Stimulated activated CD4-positive, alpha-beta T cell treated with anti-CD3 and anti-CD28 coated beads, Interleukin-2, amount 100 ng/mL, for 4 hours (primary cell): ENCODE results near the gene PIKFYVE.
"Not testable (repeated sequence)": the region's sequence is repeated elsewhere in the genome, so short reads cannot be mapped to it uniquely, and the experiment has no call there.

Source experiments
- DNase-seq: peaks from one replicate; pipeline ENCODE4 v3.0.0-alpha.2; 2020; ENCODE audit warnings: low read depth

The PIKFYVE gene, protein sequence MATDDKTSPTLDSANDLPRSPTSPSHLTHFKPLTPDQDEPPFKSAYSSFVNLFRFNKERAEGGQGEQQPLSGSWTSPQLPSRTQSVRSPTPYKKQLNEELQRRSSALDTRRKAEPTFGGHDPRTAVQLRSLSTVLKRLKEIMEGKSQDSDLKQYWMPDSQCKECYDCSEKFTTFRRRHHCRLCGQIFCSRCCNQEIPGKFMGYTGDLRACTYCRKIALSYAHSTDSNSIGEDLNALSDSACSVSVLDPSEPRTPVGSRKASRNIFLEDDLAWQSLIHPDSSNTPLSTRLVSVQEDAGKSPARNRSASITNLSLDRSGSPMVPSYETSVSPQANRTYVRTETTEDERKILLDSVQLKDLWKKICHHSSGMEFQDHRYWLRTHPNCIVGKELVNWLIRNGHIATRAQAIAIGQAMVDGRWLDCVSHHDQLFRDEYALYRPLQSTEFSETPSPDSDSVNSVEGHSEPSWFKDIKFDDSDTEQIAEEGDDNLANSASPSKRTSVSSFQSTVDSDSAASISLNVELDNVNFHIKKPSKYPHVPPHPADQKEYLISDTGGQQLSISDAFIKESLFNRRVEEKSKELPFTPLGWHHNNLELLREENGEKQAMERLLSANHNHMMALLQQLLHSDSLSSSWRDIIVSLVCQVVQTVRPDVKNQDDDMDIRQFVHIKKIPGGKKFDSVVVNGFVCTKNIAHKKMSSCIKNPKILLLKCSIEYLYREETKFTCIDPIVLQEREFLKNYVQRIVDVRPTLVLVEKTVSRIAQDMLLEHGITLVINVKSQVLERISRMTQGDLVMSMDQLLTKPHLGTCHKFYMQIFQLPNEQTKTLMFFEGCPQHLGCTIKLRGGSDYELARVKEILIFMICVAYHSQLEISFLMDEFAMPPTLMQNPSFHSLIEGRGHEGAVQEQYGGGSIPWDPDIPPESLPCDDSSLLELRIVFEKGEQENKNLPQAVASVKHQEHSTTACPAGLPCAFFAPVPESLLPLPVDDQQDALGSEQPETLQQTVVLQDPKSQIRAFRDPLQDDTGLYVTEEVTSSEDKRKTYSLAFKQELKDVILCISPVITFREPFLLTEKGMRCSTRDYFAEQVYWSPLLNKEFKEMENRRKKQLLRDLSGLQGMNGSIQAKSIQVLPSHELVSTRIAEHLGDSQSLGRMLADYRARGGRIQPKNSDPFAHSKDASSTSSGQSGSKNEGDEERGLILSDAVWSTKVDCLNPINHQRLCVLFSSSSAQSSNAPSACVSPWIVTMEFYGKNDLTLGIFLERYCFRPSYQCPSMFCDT (N-terminal part only)

DNA sequence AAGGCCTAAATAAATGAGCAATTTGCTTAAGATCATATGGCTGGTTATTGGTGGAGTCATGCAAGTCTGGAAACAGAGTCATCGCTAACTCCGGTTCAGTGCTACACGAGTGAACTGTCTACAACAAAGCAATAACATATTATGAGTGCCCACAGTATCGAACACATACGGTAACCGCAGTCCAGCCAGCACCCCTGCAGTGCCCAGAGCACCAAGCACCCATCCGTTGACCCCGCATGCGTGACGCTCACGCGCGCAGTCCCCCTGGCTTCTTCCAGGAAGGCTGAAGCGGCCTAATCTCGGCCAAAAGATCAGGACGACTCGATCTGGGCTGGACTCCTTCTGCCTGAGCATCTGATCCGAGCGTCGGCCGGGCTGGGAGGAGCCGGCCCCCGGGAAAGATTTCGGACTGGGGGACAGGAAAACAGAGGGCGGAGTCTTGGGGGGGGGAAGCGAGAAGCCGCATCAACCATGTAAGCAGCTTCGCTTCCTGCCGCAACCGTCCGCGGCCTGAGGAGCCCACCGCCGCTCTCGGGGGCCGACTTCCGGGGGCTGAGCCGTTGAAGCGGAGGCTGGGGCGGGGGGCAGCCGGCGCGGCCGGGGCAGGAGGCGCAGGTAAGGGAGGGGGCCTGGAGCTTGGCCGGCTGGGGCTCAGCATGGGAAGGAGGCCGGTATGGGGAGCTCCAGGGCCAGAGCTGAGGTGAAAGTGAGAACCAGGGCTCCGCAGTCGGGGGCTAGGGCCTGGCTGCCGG lies at the start of gene PIKFYVE:
PIKFYVE (plus strand) TSS at position 455 of the 752 bp plus-strand sequence. CDS start 5,265 bp downstream, outside the sequence.
- DNase-seq = peak; percentile 72

DNA sequence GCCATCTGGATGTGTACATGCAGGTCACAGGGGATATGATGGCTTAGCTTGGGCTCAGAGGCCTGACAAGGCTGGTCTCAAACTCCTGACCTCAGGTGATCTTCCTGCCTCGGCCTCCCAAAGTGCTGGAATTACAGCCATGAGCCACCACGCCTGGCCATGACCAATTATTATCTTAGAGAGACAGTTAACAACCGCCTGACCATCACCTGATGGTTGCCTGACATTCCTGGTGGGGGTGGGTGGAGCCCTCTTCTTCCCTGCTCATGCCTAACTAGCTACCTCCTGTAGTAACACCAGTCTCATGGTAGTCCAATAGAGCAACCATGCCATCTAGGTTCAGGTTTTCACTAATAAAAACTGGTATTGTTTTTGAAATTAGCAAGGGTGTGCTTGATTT lies 44.2 kb upstream of the PIKFYVE start:
- DNase-seq = not testable (repeated sequence)

DNA sequence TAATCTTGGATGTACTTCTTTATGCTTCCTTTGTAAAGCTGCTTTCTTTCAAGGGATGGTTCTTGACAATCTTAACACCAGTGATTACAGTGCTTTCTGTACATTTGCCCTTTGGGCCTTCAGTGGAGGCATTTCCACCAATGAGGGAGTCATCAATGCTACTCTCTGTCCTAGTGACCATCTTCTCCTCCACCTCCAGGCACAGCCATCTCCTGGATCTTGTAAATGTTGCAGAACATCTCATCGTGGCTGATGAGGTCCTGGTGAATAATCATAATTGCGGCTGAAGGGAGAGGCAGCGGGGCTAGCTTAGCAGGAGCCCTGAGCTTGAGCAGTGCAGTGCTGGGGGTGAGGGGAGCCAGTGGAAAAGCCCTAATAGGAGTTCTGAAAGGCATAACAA lies 43.7 kb upstream of the PIKFYVE start:
- no peak for DNase-seq

DNA sequence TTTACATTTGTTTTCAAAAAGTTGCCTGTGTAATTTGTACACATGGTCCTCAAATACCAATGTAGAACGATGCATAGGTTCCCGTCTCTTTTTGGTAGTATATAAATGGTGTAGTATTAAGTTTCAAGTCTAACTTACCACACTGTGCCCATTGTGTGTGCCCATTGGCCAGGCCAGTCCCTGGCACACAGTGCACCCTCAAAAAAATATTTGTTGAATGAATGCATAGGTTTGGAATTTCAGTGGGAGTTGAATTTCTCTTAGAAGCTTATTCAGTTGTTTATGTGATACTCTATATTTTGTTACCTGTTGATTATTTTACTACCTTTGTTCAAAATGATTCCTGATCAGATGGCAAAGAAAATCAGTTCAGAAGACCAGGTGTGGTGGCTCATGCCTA lies 41.3 kb upstream of the PIKFYVE start:
- DNase-seq = no peak

DNA sequence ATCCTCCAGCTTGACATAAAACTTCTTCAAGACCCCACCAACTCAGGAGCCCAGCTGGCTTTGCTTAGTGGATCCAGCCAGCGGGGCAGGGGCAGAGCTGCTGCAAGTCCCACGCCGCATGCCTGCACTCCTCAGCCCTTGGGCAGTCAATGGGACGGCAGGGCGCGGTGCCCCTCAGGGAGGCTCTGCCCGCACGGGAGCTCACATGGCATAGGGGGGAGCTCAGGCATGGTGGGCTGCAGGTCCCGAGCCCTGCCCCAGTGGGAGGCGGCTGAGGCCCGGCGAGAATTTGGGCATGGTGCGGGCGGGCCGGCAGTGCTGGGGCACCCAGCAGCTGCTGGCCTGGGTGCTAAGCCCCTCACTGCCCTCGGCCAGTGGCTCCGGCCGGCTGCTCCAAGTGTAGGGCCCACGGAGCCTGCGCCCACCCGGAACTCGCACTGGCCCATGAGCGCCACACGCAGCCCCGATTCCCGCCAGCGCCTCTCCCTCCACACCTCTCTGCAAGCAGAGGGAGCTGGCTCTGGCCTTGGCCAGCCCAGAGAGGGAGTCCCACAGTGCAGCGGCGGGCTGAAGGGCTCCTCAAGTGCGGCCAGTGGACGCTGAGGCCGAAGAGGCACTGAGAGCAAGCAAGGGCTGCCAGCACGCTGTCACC lies 38.3 kb upstream of the PIKFYVE start:
- DNase-seq = no peak

DNA sequence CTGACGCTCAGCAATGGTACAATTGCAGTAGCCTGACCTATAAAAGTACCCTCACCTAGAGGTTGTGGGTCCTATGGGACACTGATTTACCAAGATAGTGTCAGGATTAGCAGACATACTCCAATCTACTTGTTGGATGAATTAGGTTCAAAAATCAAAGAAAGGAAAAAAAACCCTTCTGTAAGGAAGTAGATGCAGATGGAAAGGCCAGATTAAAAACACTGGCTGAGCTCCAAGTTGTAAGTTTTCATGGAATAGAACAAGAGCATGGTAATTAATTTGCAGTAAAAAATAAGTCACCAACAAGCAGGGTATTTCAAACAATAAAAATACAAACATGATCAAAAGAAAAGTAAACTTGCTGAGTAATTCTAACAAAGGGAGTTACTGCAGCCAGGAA lies 37.6 kb upstream of the PIKFYVE start:
- no peak for DNase-seq

DNA sequence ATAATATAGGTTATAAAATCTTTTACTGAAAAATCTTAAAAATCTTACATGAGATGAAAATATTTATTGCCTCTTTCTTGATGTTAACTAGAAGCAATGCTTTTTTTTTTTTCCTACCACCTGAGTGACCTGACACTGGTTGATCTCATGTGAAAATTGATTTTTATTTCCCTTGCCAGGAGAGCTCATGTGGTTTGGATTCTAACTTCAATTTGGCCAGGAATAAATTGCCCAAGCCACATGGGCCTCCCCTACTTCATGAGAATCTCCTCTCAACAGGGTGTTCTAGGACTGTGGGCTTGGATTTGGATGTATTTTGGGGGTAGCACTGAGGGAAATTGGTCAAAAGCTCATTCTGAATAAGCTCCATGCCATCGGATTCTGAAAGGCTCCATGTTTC lies 31.3 kb upstream of the PIKFYVE start:
- no peak for DNase-seq

DNA sequence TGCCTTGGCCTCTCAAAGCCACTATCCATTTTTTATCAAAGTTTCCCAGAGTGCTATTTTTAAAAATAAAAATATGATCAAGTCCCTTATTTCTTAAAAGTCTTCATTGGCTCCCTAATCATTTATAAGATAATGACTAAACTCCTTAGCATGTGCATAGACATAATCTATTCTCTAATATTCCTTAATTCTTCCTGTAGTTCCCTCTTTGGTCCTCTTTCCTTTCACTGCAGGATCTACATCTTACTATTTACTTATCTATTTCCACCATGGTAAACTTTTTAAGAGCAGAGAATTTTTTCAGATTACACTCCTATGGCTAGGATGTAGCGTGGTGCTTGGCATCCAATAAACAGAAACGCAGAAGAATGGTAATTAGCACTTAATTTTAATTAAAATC lies 30.2 kb upstream of the PIKFYVE start:
- no peak for DNase-seq

DNA sequence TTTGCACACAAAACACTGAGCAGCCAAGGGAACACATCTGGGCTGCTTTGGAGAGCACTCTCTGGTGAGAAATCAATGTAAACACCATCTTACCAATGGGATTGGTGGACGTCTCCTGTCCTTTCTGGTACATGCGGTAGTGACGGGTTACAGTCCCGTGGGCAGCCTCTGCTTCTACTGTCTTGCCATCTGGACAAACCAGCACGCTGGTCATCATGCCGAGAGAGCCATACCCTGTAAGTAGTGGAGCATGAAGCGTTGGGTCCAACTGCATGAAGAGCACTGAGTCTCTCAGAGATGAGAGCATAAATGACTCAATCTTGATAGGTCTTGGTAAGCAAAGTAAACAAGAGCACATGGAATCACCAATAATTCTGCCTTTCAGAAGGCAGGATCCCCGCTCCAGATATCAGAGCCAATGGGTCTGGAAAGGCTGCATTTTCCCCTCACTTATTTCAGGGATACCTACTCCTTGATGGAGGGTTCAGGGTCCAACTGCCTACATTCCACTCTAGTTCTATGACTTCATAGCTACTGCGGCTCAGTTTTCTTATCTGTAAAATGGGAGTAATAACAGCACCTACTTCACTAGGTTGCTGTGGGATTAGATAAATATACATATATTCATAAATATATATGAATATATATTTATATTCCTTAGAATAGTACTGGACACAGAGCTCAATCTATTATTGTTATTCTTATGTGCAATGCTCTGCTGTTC lies 26.1 kb upstream of the PIKFYVE start:
- DNase-seq = no peak

DNA sequence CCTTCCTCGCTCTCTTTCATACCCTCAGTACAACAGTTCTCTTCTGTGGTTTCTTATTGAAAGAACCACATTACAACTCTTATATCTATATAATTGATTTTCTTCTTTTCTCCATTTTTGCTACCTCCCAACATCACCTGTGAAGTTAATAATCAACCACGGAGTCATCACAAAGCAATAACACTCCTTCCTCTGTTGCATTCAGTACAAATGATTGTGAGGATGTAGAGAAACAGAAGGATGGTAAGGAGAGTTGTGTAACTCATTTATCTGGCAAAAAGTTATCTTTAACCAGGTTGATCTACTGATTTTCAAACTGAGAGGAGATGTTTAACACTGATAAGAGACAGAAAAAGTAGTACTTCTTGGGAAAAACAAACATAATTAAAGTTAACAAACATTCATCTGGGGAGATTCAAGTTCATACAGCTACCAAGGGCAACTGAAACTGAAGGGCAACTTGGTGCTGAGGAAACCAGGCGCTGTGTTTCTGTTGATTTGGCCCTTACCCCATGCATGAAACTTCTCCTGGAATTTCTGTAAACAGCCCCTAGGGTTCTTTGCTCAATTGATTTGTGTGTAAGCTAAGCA lies 25.3 kb upstream of the PIKFYVE start:
- no peak for DNase-seq

DNA sequence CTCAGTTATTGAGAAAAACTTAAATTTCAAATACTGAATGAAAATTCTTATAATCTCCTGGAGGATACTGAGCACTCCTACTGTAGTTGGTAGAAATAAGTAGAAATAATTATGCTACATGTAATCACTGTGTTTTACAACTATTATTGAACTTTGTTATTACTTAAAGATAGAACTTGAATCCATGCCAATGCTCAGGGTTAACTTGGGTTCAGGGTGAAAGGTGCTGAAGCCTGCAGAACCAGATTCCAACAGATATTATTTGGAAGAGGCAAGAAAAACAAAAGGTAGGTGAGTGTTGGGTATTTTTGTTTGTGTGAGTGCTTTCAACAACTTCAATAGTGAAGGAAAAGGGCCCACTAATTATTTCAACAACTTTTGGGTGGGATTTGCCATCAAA lies 21.6 kb upstream of the PIKFYVE start:
- no peak for DNase-seq

DNA sequence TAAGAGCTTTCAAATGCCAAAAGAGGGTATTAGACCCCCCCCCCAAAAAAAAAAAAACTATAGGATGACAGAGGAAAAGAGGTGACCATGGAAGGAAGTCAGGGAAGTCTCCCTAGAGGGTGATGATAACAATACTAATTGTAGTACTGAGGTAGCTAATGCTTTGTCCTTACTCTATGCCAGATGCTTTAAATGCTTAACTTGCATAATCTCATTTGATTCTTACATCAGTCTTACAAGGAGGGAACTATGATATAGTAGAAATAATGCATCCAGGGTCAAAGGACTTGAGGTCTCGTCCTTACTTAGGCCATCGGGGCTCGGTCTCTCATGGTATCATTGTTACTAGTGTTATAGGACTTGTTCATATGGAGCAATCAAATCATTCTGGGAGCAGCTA lies 20.3 kb upstream of the PIKFYVE start:
- DNase-seq = no peak

DNA sequence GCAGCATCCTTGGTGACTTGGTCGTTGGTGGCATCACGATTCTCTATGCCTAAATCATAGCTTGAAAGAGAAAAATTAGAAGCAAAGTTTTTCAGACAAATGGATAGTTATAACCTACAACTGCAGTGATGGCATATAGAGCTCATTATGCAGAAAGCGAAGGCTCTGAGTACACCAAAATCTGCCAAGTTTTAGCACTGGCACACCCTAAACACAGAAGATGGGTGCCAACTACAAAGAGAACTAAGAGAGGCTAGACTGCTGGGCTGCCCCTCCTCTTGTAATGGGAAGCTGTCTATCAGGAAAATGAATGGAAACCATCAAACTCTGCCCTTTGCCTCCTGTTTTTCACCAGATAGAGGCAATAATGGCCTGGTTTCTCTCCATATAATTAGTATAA lies 17.5 kb upstream of the PIKFYVE start:
- DNase-seq = no peak

DNA sequence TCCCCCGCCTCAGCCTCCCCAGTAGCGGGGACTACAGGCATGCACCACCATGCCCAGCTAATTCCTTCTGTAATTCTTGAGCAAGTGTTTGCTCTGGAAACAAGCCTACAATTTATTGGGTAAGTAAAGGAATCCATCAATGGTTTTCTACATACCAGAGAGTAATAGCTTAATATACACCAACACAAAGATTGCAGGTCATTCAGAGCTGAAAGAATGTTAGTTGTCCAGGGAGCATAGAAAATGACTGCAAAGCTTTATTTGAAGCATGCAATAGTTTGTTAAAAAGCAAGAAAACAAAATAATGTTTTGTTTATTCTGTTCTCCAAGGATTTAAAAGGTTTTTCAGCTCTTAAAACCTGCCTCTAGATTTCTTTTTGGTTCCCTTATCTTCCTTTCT lies 16.8 kb upstream of the PIKFYVE start:
- no peak for DNase-seq

DNA sequence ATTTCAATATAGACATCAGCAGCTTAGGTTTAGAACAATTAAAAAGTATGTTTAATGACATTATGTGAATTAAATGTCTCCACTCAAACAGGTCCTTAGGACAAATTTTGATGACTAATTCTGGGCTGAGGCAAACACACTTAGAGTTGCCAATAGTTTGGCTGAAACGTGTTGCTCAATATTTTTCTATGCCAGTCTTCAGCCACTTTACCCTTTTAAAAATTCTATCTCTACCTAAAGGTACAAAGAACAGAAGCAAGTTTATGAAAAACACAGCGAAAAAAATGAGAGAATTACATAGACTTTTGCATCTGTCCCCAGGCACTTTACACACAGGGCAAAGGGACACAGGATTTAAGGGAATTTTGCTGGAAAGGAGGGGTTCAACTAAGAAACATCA lies 15.7 kb upstream of the PIKFYVE start:
- no peak for DNase-seq

DNA sequence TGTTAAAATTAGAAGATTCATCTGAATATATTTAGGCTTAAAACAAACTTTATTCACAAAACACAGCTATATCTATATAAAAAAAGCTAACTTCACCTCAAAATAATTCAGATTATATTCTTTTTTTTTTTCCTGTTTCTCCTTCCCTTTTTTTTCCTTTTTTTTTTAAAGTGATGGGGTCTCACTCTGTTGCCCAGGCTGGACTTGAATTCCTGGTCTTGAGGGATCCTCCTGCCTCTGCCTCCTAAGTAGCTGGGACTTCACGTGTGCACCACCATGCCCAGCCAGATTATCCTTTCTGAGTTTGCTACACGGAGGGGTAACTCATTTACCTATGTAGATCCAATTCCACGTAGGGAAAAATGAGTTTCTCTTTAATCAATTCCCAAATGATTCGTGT lies 15.0 kb upstream of the PIKFYVE start:
- no peak for DNase-seq

DNA sequence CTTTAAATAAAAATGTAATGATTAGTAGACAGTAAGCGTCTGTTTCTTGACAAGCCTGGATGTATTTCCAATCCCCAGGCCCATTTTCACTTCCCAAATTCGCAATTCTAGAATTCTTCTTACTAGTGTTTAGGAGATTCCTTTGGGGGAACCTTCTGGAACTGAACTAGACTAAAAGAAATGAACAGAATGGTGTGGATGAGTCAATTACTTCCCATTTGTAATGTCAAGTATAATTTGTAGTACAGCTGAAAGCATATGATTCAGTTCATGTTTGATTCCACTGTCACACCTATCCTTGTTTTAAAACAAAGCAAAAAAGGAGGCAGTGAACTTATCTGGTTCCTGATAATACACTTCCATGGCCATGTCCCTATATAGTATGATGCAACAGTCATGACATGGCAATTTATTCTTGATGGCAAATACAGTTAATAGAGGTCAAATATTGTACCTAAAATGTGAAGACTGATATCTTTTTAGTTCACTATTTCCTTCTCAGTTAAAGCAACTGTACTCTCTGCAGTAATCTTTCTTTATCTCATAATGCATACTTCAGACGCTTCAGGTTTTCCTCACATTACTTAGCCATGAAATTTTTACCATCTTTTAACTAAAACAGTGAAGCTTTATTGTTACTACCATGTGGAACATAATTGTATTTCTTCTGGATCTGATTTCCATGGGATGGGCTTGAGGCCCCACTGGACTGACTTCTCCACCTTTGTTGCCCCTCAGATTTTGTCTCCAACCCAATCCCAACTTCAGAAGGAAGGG lies 13.2 kb upstream of the PIKFYVE start:
- DNase-seq = no peak

DNA sequence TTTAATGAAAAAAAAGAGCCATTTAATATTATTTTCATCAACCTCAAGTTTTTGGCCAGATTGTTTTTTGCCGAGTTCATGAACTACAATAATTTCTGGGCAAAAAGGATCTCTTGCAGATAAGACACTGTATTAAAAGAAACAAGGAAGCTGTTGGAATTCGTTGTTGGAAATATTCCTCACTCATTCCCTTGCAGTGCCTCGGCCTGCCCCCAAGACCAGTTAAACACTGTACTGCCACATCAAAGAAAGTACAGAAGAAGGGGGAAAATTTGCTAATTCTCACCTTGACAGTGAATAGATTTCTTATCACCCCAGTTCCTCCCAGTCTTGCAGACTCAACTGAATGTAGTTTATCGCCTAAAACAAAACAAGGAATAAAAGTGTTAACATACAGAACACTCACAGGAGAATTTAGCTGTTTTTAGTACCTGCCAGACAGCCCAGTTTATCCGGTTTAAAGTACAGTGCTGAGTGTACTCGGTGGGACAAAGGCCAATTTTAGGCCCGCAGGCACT lies 12.4 kb upstream of the PIKFYVE start:
- DNase-seq = no peak
